Measurements from ENCODE around the gene SRPK2.

DNA sequence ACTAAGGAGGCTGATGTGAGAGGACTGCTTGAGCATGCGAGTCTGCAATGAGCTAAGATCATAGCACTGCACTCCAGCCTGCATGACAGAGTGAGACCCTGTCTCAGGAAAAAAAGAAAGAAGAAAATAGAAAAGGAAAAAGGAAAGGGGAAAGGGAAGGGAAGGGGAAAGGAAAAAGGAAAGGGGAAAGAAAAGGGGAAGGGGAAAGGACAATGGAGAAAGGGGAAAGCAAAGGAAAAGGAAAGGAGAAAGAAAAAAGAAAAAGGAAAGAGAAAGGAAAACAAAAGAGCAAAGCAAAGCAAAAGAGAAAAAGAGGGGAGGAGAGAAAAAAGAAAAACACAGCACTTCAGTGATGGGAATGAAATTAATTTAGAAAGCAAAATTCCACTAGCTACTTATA lies 179.3 kb downstream of the SRPK2 start:
- TF ChIP-seq REST (IDR thresholded peaks at IDR 0.05; ENCODE audit: insufficient read depth in 1 of 2, low read depth in 2 of 2, low read length in 1 of 2), result no peak
- TF ChIP-seq CTCF (IDR thresholded peaks at IDR 0.05), result no peak
